ENCODE data around the gene CD8A.

GRCh38 chr2:86825036-86825692, 34.5 kb upstream of the CD8A start:
- TF ChIP-seq TCF4 (CRISPR knock-in tag; IDR thresholded peaks at IDR 0.05; ENCODE audit: borderline replicate concordance) (no peak), ZFP30 (CRISPR knock-in tag; IDR thresholded peaks at IDR 0.05) (no peak), ZNF70 (CRISPR knock-in tag; IDR thresholded peaks at IDR 0.05) (no peak), RARB (CRISPR knock-in tag; IDR thresholded peaks at IDR 0.05) (no peak), TOX (CRISPR knock-in tag; IDR thresholded peaks at IDR 0.05; ENCODE audit: borderline replicate concordance) (no peak), PPARA (CRISPR knock-in tag; IDR thresholded peaks at IDR 0.05; ENCODE audit: borderline replicate concordance) (no peak), ZNF8 (CRISPR knock-in tag; IDR thresholded peaks at IDR 0.05) (no peak), ZNF565 (CRISPR knock-in tag; conservative IDR thresholded peaks at IDR 0.05; ENCODE audit: low read depth) (no peak), ZFP3 (CRISPR knock-in tag; IDR thresholded peaks at IDR 0.05) (no peak)

Data from SK-N-SH treated with all-trans-retinoic acid at 6 μM for 48 hours (cell line).